HG03039 (cell line): Measurements from ENCODE around the gene ARF3.
A peak's percentile ranks its signal among the peaks of the same experiment; 100 is the strongest.
"Not testable (repeated sequence)": the region's sequence is repeated elsewhere in the genome, so short reads cannot be mapped to it uniquely, and the experiment has no call there.

Source experiments
- ATAC-seq: cut with Tn5 transposase; IDR thresholded peaks from one replicate; pipeline ENCODE4 v1.9.1; 2021; ENCODE audit warnings: mild to moderate bottlenecking, moderate library complexity; ENCODE audit not compliant: unreplicated experiment

The ARF3 gene

GRCh38 chr12:48933664-48934311, 23.5 kb downstream of the ARF3 start:
- no peak for ATAC-seq

- ATAC-seq: no peak
These were observed 24.4 kb downstream of the ARF3 start for GRCh38 chr12:48932878-48933277.

- ATAC-seq: no peak
These were observed 26.8 kb downstream of the ARF3 start for GRCh38 chr12:48930475-48930874.

GRCh38 chr12:48929551-48929950, 27.7 kb downstream of the ARF3 start:
- no peak for ATAC-seq

GRCh38 chr12:48927261-48927660, 30.0 kb downstream of the ARF3 start:
- no peak for ATAC-seq

- peak; percentile 49 for ATAC-seq
These were observed 31.8 kb downstream of the ARF3 start, which contains the start of gene FKBP11 for GRCh38 chr12:48925304-48926011. Gene FKBP11 (minus strand): TSS chr12:48925492. CDS start chr12:48925428, 64 bp downstream.

- peak; percentile 69 for ATAC-seq
These were observed 32.5 kb downstream of the ARF3 start for GRCh38 chr12:48924617-48925303.

- no peak for ATAC-seq
These were observed 34.2 kb downstream of the ARF3 start for GRCh38 chr12:48923117-48923516.

- ATAC-seq: no peak
These were observed 39.3 kb downstream of the ARF3 start for GRCh38 chr12:48917857-48918537.

- ATAC-seq: no peak
These were observed 47.1 kb downstream of the ARF3 start for GRCh38 chr12:48910196-48910595.

GRCh38 chr12:48909698-48910097, 47.6 kb downstream of the ARF3 start:
- ATAC-seq: not testable (repeated sequence)

GRCh38 chr12:48907245-48907644, 50.0 kb downstream of the ARF3 start:
- ATAC-seq: no peak

GRCh38 chr12:48903982-48904411, 53.3 kb downstream of the ARF3 start:
- ATAC-seq: peak; percentile 65

GRCh38 chr12:48903363-48903981, 53.8 kb downstream of the ARF3 start:
- no peak for ATAC-seq

GRCh38 chr12:48901278-48901677, 56.0 kb downstream of the ARF3 start:
- no peak for ATAC-seq

GRCh38 chr12:48899651-48900050, 57.6 kb downstream of the ARF3 start:
- no peak for ATAC-seq

- no peak for ATAC-seq
These were observed 63.0 kb downstream of the ARF3 start for GRCh38 chr12:48894271-48894670.

GRCh38 chr12:48890657-48891418, 66.4 kb downstream of the ARF3 start:
- ATAC-seq: peak; percentile 62

- ATAC-seq: no peak
These were observed 67.6 kb downstream of the ARF3 start for GRCh38 chr12:48889679-48890078.
